ENCODE results near the gene NAALADL2. TPM values are rescaled to one million over a fixed set of nuclear protein-coding genes. Genes with fewer than 3 reads are reported as not detected.

The NAALADL2 gene
- total RNA-seq, 4 donors from 2014 or later, result 0.36 to 9.2 (median 0.63) TPM

DNA sequence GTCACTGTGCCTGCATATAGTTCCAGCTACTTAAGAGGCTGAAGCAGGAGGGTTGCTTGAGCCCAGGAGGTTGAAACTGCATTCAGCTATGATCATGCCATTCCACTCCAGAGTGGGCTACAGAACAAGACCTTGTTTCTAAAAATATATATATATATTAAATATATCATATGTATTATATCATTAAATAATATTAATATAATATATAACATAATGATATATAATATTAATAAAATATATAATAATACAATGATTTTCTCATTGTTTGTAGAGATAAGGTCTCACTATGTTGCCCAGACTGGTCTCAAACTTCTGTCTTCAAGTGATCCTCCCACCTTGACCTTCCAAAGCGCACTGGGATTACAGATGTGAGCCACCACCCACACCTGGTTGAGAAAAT is 101.8 kb downstream of the NAALADL2 start:
- no peaks in the 10 kb centered on the region for H3K36me3 ChIP-seq
- in situ Hi-C loops (cut with MboI; ENCODE audit: low sequenced_read_pairs in 4 of 4), result no loop called here
- TF ChIP-seq, protein P1, sequence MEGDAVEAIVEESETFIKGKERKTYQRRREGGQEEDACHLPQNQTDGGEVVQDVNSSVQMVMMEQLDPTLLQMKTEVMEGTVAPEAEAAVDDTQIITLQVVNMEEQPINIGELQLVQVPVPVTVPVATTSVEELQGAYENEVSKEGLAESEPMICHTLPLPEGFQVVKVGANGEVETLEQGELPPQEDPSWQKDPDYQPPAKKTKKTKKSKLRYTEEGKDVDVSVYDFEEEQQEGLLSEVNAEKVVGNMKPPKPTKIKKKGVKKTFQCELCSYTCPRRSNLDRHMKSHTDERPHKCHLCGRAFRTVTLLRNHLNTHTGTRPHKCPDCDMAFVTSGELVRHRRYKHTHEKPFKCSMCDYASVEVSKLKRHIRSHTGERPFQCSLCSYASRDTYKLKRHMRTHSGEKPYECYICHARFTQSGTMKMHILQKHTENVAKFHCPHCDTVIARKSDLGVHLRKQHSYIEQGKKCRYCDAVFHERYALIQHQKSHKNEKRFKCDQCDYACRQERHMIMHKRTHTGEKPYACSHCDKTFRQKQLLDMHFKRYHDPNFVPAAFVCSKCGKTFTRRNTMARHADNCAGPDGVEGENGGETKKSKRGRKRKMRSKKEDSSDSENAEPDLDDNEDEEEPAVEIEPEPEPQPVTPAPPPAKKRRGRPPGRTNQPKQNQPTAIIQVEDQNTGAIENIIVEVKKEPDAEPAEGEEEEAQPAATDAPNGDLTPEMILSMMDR (IDR thresholded peaks at IDR 0.05 in 4 of 5, conservative IDR thresholded peaks at IDR 0.05 in 1 of 5), result no peak
- no peak for TF ChIP-seq POLR2A (IDR thresholded peaks at IDR 0.05)
- H3K27me3 ChIP-seq, result no peaks in the 10 kb centered on the region
- DNase-seq (no peak), ATAC-seq (no peak)
- intact Hi-C loops (cut with DNase I; ENCODE audit: low total_unique reads), result no loop called here
- H3K9me3 ChIP-seq, result no peaks in the 10 kb centered on the region
- H3K4me3 ChIP-seq, result no peak overlapping the region
- no peaks in the 10 kb centered on the region for H3K4me1 ChIP-seq
- no peak overlapping the region for H3K27ac ChIP-seq

GRCh38 chr3:174973465-174973864 is 114.3 kb downstream of the NAALADL2 start:
- intact Hi-C loops (cut with DNase I; ENCODE audit: low total_unique reads), result no loop called here
- in situ Hi-C loops (cut with MboI; ENCODE audit: low sequenced_read_pairs in 4 of 4), result no loop called here
- ATAC-seq, result no peak
- Histone ChIP-seq H3K27me3 (no peaks in the 10 kb centered on the region), H3K36me3 (no peaks in the 10 kb centered on the region), H3K9me3 (no peaks in the 10 kb centered on the region), H3K4me1 (no peaks in the 10 kb centered on the region), H3K27ac (no peak overlapping the region), H3K4me3 (no peak overlapping the region)
- DNase-seq, result no peak
- no peak for TF ChIP-seq POLR2A (IDR thresholded peaks at IDR 0.05)
- TF ChIP-seq, protein P1 (IDR thresholded peaks at IDR 0.05 in 4 of 5, conservative IDR thresholded peaks at IDR 0.05 in 1 of 5), result no peak

DNA sequence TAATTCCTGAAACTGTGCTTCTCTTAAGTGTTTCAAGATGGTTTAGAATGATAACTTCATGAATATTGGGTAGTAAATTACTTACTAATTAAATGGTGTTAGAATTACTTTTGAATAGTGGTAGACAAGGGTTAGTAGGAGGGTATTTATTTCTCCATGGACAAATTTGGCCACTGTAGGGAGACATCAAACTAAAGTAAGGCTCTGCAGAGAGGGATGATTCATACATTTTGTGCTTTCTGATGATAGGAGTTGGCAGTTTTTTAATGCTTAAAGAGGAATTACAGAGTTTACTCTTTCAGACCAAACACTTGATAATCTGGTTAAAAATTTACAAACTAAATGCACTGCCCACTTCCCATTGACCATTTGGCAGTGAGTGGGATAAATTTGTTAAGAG is 127.6 kb downstream of the NAALADL2 start:
- no peak for ATAC-seq
- intact Hi-C loops (cut with DNase I; ENCODE audit: low total_unique reads), result no loop called here
- no peak overlapping the region for H3K4me3 ChIP-seq

GRCh38 chr3:175001091-175001490 is 142.0 kb downstream of the NAALADL2 start:
- in situ Hi-C loops (cut with MboI; ENCODE audit: low sequenced_read_pairs in 4 of 4), result no loop called here

More for the DNA sequence above, 127.6 kb downstream of the NAALADL2 start:
- no peak for DNase-seq
- no peaks in the 10 kb centered on the region for H3K36me3 ChIP-seq
- no peaks in the 10 kb centered on the region for H3K9me3 ChIP-seq
- no peak overlapping the region for H3K27ac ChIP-seq
- in situ Hi-C loops (cut with MboI; ENCODE audit: low sequenced_read_pairs in 4 of 4), result no loop called here
- no peaks in the 10 kb centered on the region for H3K4me1 ChIP-seq
- no peak for TF ChIP-seq POLR2A (IDR thresholded peaks at IDR 0.05)
- TF ChIP-seq, protein P1 (IDR thresholded peaks at IDR 0.05 in 4 of 5, conservative IDR thresholded peaks at IDR 0.05 in 1 of 5), result no peak
- H3K27me3 ChIP-seq, result no peaks in the 10 kb centered on the region

More at GRCh38 chr3:175001091-175001490, 142.0 kb downstream of the NAALADL2 start:
- Histone ChIP-seq H3K4me3 (no peak overlapping the region), H3K27me3 (no peaks in the 10 kb centered on the region), H3K9me3 (no peaks in the 10 kb centered on the region), H3K36me3 (no peaks in the 10 kb centered on the region), H3K27ac (no peak overlapping the region), H3K4me1 (no peaks in the 10 kb centered on the region)
- TF ChIP-seq, protein P1 (IDR thresholded peaks at IDR 0.05 in 4 of 5, conservative IDR thresholded peaks at IDR 0.05 in 1 of 5), result no peak
- TF ChIP-seq POLR2A (IDR thresholded peaks at IDR 0.05), result no peak
- ATAC-seq (no peak), DNase-seq (no peak)
- intact Hi-C loops (cut with DNase I; ENCODE audit: low total_unique reads), result no loop called here

Measured in gastrocnemius medialis (tissue), 4 donors.